Testis (tissue), 3 donors: Measurements from ENCODE around the gene FAT3. TPM values are rescaled to one million over a fixed set of nuclear protein-coding genes. Genes with fewer than 3 reads are reported as not detected.

Source experiments
- DNase-seq: peaks from one replicate; pipeline ENCODE4 v3.0.0-alpha.2; 2019
- H3K27ac ChIP-seq, 2 donors: fragments of 200-600 bp; sonication (generic); one replicate each; pipeline ENCODE4 v1.5.1; 2019
- H3K27me3 ChIP-seq: fragments of 200-600 bp; sonication (generic); one replicate; pipeline ENCODE4 v1.5.1; 2019
- H3K36me3 ChIP-seq: fragments of 200-600 bp; sonication (generic); one replicate; pipeline ENCODE4 v1.5.1; 2017; ENCODE audit warnings: low read depth; ENCODE audit errors: missing control alignments
- H3K4me1 ChIP-seq: fragments of 200-600 bp; sonication (generic); one replicate; pipeline ENCODE4 v1.5.1; 2019
- H3K4me3 ChIP-seq, 2 donors: fragments of 200-600 bp; sonication (generic); one replicate each; pipeline ENCODE4 v1.5.1; 2017 to 2019
- H3K9me3 ChIP-seq: fragments of 200-600 bp; sonication (generic); one replicate; pipeline ENCODE4 v1.5.1; 2017
- POLR2A ChIP-seq: fragments of 450-650 bp; IDR thresholded peaks from one replicate; pipeline ENCODE4 v1.6.1; 2017; ENCODE audit warnings: antibody characterized with exemption, mild to moderate bottlenecking, moderate library complexity
- WGBS, 2 donors: methylation state at CpG; one replicate each; pipeline ENCODE4 v1.1.5; 2018; 5-methylcytosine and 5-hydroxymethylcytosine counted together
- intact Hi-C: fragments of 100-400 bp; cut with DNase I; formaldehyde crosslinking; loops from one replicate; pipeline ENCODE4 v1.15.1; 2023; ENCODE audit warnings: low total_unique reads
- polyA plus RNA-seq: library from polyadenylated mRNA; stranded (reverse); fragments of 350-450 nt; fragmentation: Illumina TruSeq; extraction: RNeasy Lipid Tissue Mini Kit (QIAGEN cat#74804); gene quantifications from one replicate; pipeline ENCODE4 v1.2.3, GENCODE V29; 2014; ENCODE audit warnings: low read depth, low replicate concordance; ENCODE audit not compliant: insufficient read depth
- total RNA-seq, 2 donors: library from RNA; depleted of rRNA; stranded (reverse); fragments of >200 nt; gene quantifications; one replicate each; pipeline ENCODE4 v1.2.3, GENCODE V29; 2016
- TF ChIP-seq, protein P1 (sequence below), 3 experiments: fragments of 450-650 bp in 2 of 3; fragments of 200-600 bp in 1 of 3; sonication (generic) in 1 of 3; IDR thresholded peaks; one replicate each; pipeline ENCODE4 v1.5.1; 2016 to 2019; ENCODE audit warnings: antibody characterized with exemption in 3 of 3, mild to moderate bottlenecking in 2 of 3, moderate library complexity in 1 of 3

FAT3 gene
- total and polyA plus RNA-seq, 3 donors from 2014 or later: 2.5 to 6.4 (median 6.2) TPM

DNA sequence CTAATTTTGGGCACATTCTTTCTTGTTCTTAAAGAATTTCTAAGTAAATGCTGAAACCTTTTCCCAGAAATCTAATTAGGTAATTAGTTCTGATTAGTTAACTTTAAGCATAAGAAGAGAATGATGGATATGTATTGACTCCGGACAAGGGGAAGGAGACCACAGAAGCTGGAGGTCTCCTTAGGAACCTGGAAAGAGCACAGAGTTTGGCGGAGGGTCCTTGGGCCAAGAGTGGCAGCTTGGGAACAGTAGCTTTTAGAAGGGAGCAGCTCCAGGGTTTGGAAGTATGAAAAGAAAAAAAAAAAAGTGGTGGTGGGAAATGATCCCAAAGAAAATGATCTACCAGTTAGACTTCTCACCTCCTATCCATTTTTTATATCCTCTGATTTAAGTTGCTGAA, 42.7 kb downstream of the FAT3 start:
- Histone ChIP-seq H3K27ac (no peak overlapping the region), H3K9me3 (no peaks in the 10 kb centered on the region), H3K27me3 (no peaks in the 10 kb centered on the region), H3K36me3 (no peaks in the 10 kb centered on the region), H3K4me3 (no peak overlapping the region), H3K4me1 (no peaks in the 10 kb centered on the region)
- TF ChIP-seq, protein P1, sequence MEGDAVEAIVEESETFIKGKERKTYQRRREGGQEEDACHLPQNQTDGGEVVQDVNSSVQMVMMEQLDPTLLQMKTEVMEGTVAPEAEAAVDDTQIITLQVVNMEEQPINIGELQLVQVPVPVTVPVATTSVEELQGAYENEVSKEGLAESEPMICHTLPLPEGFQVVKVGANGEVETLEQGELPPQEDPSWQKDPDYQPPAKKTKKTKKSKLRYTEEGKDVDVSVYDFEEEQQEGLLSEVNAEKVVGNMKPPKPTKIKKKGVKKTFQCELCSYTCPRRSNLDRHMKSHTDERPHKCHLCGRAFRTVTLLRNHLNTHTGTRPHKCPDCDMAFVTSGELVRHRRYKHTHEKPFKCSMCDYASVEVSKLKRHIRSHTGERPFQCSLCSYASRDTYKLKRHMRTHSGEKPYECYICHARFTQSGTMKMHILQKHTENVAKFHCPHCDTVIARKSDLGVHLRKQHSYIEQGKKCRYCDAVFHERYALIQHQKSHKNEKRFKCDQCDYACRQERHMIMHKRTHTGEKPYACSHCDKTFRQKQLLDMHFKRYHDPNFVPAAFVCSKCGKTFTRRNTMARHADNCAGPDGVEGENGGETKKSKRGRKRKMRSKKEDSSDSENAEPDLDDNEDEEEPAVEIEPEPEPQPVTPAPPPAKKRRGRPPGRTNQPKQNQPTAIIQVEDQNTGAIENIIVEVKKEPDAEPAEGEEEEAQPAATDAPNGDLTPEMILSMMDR (IDR thresholded peaks at IDR 0.05): no peak
- TF ChIP-seq POLR2A: no peak
- intact Hi-C loops: no loop called here
- WGBS, 2 donors: 89 to 91% methylated on average over 2 of the region's 2 CpGs
- DNase-seq: no peak

- H3K9me3 ChIP-seq: no peaks in the 10 kb centered on the region
- no peak overlapping the region for H3K4me3 ChIP-seq
- H3K4me1 ChIP-seq: no peaks in the 10 kb centered on the region
- no peak for DNase-seq
- no peaks in the 10 kb centered on the region for H3K27me3 ChIP-seq
- no peaks in the 10 kb centered on the region for H3K36me3 ChIP-seq
- TF ChIP-seq POLR2A: no peak
- TF ChIP-seq, protein P1 (IDR thresholded peaks at IDR 0.05): no peak
- H3K27ac ChIP-seq: no peak overlapping the region
- intact Hi-C loops: no loop called here
These were observed 43.4 kb downstream of the FAT3 start for GRCh38 chr11:92267968-92268367.

- WGBS, 2 donors: 83 to 98% methylated on average over 1 of the region's 1 CpG
- H3K27me3 ChIP-seq: no peaks in the 10 kb centered on the region
- no peak overlapping the region for H3K4me3 ChIP-seq
- no peaks in the 10 kb centered on the region for H3K4me1 ChIP-seq
- no peak overlapping the region for H3K27ac ChIP-seq
- TF ChIP-seq POLR2A: no peak
- TF ChIP-seq, protein P1 (IDR thresholded peaks at IDR 0.05): no peak
- no peak for DNase-seq
- no peaks in the 10 kb centered on the region for H3K9me3 ChIP-seq
- H3K36me3 ChIP-seq: no peaks in the 10 kb centered on the region
- intact Hi-C loops: no loop called here
These were observed 43.9 kb downstream of the FAT3 start for GRCh38 chr11:92268546-92268945.

DNA sequence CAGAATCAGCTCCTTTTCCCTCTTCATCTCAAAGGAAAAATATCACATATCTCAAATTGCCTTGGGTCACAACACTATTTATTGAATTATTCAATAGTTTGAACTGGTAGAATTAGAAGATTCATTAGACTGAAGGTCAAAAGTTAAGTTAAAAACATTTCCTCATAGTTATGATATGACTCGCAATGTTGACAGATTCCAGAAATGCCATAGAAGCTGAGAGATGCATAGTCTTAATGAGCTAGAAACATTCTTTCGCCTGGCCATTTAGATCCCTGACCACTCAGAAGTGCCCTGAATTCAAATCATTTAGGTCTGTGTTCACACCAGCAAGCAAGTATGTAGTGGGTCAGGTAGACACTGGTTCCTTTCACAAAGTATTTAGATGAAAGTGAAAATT, 44.4 kb downstream of the FAT3 start:
- TF ChIP-seq, protein P1 (IDR thresholded peaks at IDR 0.05): no peak
- TF ChIP-seq POLR2A: no peak
- DNase-seq: no peak
- Histone ChIP-seq H3K27ac (no peak overlapping the region), H3K27me3 (no peaks in the 10 kb centered on the region), H3K9me3 (no peaks in the 10 kb centered on the region), H3K36me3 (no peaks in the 10 kb centered on the region), H3K4me3 (no peak overlapping the region), H3K4me1 (no peaks in the 10 kb centered on the region)
- intact Hi-C loops: no loop called here
- WGBS, 2 donors: 70 to 85% methylated on average over 2 of the region's 2 CpGs

- intact Hi-C loops: no loop called here
- 77 to 90% methylated on average over 2 of the region's 2 CpGs for WGBS, 2 donors
- Histone ChIP-seq H3K4me1 (no peaks in the 10 kb centered on the region), H3K27ac (no peak overlapping the region), H3K36me3 (no peaks in the 10 kb centered on the region), H3K9me3 (no peaks in the 10 kb centered on the region), H3K27me3 (no peaks in the 10 kb centered on the region), H3K4me3 (no peak overlapping the region)
- TF ChIP-seq, protein P1 (IDR thresholded peaks at IDR 0.05): no peak
- TF ChIP-seq POLR2A: no peak
- no peak for DNase-seq
These were observed 45.2 kb downstream of the FAT3 start for GRCh38 chr11:92269841-92270240.
